ENCODE data around the gene BANP.
A peak's percentile ranks its signal among the peaks of the same experiment; 100 is the strongest.

BANP gene

GRCh38 chr16:87950765-87951551 lies at the start of gene BANP (continued):
- TF ChIP-seq ZBTB26 (tag by site-specific recombination; optimal IDR thresholded peaks at IDR 0.05): peak; percentile 70
- no peak for TF ChIP-seq ZNF514 (tag by site-specific recombination; IDR thresholded peaks at IDR 0.05)
- no peak for TF ChIP-seq ZNF549 (tag by site-specific recombination; IDR thresholded peaks at IDR 0.05)
- TF ChIP-seq ZNF645 (tag by site-specific recombination; IDR thresholded peaks at IDR 0.05): no peak
- TF ChIP-seq ZIC2 (tag by site-specific recombination; IDR thresholded peaks at IDR 0.05): peak; percentile 44; the same call in 1 of the 2 replicates
- TF ChIP-seq SP2 (tag by site-specific recombination; IDR thresholded peaks at IDR 0.05): peak; percentile 51
- no peak for TF ChIP-seq HOXD13 (CRISPR knock-in tag; IDR thresholded peaks at IDR 0.05; ENCODE audit: borderline replicate concordance)
- TF ChIP-seq ZNF133 (tag by site-specific recombination; IDR thresholded peaks at IDR 0.05): no peak
- no peak for TF ChIP-seq ZNF785 (tag by site-specific recombination; IDR thresholded peaks at IDR 0.05)
- no peak for TF ChIP-seq ZNF837 (tag by site-specific recombination; IDR thresholded peaks at IDR 0.05)
- peak; percentile 34 for TF ChIP-seq GLIS1 (tag by site-specific recombination; IDR thresholded peaks at IDR 0.05)
- peak; percentile 47; the same call in 1 of the 2 replicates for TF ChIP-seq ZBTB48 (tag by site-specific recombination; IDR thresholded peaks at IDR 0.05)
- TF ChIP-seq ZNF777 (tag by site-specific recombination; IDR thresholded peaks at IDR 0.05; ENCODE audit: borderline replicate concordance): no peak
- no peak for TF ChIP-seq ZNF112 (tag by site-specific recombination; IDR thresholded peaks at IDR 0.05)
- peak; percentile 95 for TF ChIP-seq ZNF561 (tag by site-specific recombination; IDR thresholded peaks at IDR 0.05; ENCODE audit: borderline replicate concordance)
- TF ChIP-seq REPIN1 (tag by site-specific recombination; IDR thresholded peaks at IDR 0.05; ENCODE audit: low read depth): no peak
- TF ChIP-seq, protein P1, sequence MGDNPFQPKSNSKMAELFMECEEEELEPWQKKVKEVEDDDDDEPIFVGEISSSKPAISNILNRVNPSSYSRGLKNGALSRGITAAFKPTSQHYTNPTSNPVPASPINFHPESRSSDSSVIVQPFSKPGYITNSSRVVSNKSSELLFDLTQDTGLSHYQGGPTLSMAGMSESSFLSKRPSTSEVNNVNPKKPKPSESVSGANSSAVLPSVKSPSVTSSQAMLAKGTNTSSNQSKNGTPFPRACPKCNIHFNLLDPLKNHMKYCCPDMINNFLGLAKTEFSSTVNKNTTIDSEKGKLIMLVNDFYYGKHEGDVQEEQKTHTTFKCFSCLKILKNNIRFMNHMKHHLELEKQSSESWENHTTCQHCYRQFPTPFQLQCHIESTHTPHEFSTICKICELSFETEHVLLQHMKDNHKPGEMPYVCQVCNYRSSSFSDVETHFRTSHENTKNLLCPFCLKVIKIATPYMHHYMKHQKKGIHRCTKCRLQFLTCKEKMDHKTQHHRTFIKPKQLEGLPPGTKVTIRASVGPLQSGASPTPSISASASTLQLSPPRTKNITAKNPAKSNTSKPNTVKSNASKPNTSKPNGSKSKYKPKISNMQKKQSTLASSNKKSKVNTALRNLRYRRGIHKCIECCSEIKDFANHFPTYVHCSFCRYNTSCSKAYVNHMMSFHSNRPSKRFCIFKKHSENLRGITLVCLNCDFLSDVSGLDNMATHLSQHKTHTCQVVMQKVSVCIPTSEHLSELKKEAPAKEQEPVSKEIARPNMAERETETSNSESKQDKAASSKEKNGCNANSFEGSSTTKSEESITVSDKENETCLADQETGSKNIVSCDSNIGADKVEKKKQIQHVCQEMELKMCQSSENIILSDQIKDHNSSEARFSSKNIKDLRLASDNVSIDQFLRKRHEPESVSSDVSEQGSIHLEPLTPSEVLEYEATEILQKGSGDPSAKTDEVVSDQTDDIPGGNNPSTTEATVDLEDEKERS (tag by site-specific recombination; IDR thresholded peaks at IDR 0.05): no peak
- TF ChIP-seq, protein P2, sequence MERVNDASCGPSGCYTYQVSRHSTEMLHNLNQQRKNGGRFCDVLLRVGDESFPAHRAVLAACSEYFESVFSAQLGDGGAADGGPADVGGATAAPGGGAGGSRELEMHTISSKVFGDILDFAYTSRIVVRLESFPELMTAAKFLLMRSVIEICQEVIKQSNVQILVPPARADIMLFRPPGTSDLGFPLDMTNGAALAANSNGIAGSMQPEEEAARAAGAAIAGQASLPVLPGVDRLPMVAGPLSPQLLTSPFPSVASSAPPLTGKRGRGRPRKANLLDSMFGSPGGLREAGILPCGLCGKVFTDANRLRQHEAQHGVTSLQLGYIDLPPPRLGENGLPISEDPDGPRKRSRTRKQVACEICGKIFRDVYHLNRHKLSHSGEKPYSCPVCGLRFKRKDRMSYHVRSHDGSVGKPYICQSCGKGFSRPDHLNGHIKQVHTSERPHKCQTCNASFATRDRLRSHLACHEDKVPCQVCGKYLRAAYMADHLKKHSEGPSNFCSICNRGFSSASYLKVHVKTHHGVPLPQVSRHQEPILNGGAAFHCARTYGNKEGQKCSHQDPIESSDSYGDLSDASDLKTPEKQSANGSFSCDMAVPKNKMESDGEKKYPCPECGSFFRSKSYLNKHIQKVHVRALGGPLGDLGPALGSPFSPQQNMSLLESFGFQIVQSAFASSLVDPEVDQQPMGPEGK (tag by site-specific recombination; IDR thresholded peaks at IDR 0.05): peak; percentile 23
- TF ChIP-seq, protein P3, sequence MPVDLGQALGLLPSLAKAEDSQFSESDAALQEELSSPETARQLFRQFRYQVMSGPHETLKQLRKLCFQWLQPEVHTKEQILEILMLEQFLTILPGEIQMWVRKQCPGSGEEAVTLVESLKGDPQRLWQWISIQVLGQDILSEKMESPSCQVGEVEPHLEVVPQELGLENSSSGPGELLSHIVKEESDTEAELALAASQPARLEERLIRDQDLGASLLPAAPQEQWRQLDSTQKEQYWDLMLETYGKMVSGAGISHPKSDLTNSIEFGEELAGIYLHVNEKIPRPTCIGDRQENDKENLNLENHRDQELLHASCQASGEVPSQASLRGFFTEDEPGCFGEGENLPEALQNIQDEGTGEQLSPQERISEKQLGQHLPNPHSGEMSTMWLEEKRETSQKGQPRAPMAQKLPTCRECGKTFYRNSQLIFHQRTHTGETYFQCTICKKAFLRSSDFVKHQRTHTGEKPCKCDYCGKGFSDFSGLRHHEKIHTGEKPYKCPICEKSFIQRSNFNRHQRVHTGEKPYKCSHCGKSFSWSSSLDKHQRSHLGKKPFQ (tag by site-specific recombination; IDR thresholded peaks at IDR 0.05): 0 out of 2 replicates have a peak, but pooled peaks have one; percentile 29
- 0 out of 2 replicates have a peak, but pooled peaks have one; percentile 66 for TF ChIP-seq HOXC10 (CRISPR knock-in tag; IDR thresholded peaks at IDR 0.05)
- no peak for TF ChIP-seq ZNF292 (tag by site-specific recombination; IDR thresholded peaks at IDR 0.05; ENCODE audit: borderline replicate concordance, low read depth)
- peak; percentile 78 for TF ChIP-seq KLF9 (tag by site-specific recombination; IDR thresholded peaks at IDR 0.05; ENCODE audit: low read depth)
- peak; percentile 98 for TF ChIP-seq ZNF335 (tag by site-specific recombination; conservative IDR thresholded peaks at IDR 0.05)
- peak; percentile 72 for TF ChIP-seq ZNF518A (tag by site-specific recombination; conservative IDR thresholded peaks at IDR 0.05; ENCODE audit: low read depth)
- no peak for TF ChIP-seq ZNF350 (tag by site-specific recombination; IDR thresholded peaks at IDR 0.05)
